Measurements from ENCODE around the gene RFK. TPM values are rescaled to one million over a fixed set of nuclear protein-coding genes. Genes with fewer than 3 reads are reported as not detected.

Gene RFK
- total and polyA plus RNA-seq, 9 of the 15 experiments (the other 6 are each of a cell fraction or from before 2014, with no cell fraction given): 3.8 to 51.1 (median 14.8) TPM

DNA sequence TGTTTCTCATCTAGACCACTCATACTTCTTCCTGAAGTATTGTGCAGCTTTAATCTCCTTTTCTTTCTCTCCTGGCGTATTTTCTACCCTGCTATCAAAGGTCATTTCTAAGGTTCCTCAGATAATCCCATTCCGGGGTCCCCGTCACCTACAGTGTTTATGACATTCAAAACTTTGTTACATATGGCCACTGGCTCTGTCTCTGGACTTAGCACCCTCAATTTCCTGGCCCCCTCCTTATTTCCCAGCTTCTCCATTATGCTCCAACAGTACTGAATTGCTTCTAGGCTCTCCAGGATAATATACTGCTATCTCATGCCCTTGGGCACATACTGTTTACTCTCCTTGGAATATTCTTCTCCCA, 31.2 kb downstream of the RFK start:
- no peaks in the 10 kb centered on the region for H3K9me3 ChIP-seq (replicated peaks; ENCODE audit: control insufficient read depth, insufficient read depth, low read depth, low read length)
- in situ Hi-C loops (cut with MboI): no loop called here
- no peaks in the 10 kb centered on the region for H3K79me2 ChIP-seq (ENCODE audit: control insufficient read depth, insufficient read depth, low read length)
- FAIRE-seq (no peak), DNase-seq (ENCODE audit: extremely low read depth in 1 of 4, low spot score in 3 of 4) (no peak), ATAC-seq (no peak; the same call in 2 of the 3 replicates)
- no peaks in the 10 kb centered on the region; the same call in 2 of the 3 replicates for H3K36me3 ChIP-seq (ENCODE audit: control insufficient read depth, insufficient read depth, low read length)
- no TSS peak for BruUV-seq (replicated peaks)
- no peaks in the 10 kb centered on the region for H3K27me3 ChIP-seq (ENCODE audit: control insufficient read depth in 2 of 2, insufficient read depth in 2 of 2, low read length in 2 of 2)
- H3K4me2 ChIP-seq (ENCODE audit: insufficient read depth, low read length): peak overlapping the region; percentile 3
- CTCF ChIA-PET (ENCODE audit: low intra/inter-chr PET ratio): no interaction called here
- no peak overlapping the region for H3K9ac ChIP-seq (ENCODE audit: insufficient read depth in 1 of 2, low read depth in 2 of 2, low read length in 2 of 2)
- no peaks in the 10 kb centered on the region for H4K20me1 ChIP-seq (replicated peaks; ENCODE audit: control insufficient read depth, insufficient read depth, low read length)
- H3K4me1 ChIP-seq (replicated peaks in 1 of 2; ENCODE audit: control insufficient read depth in 2 of 2, insufficient read depth in 2 of 2, low read length in 2 of 2): peaks cover 6 to 38% of the 10 kb centered on the region in 2 experiments; a peak in 3 of 5 replicates
- no peak overlapping the region for H3K4me3 ChIP-seq
- POLR2A ChIA-PET: interaction anchor here (1.2 kb wide), 1 partner anchor 10 kb away, joined by 3 read pairs; no protein-coding TSS in a partner anchor
- TF ChIP-seq NR2C2 (CRISPR knock-in tag; IDR thresholded peaks at IDR 0.05) (no peak), NR2C2 (tag; IDR thresholded peaks at IDR 0.05) (peak; percentile 11), CBX3 (IDR thresholded peaks at IDR 0.05; ENCODE audit: borderline replicate concordance in 1 of 2, low read length in 2 of 2) (no peak), ATF1 (CRISPR knock-in tag; IDR thresholded peaks at IDR 0.05) (no peak), ATF1 (tag; IDR thresholded peaks at IDR 0.05) (0 out of 2 replicates have a peak, but pooled peaks have one; percentile 8)
- intact Hi-C loops (cut with micrococcal nuclease): loop anchor here (10.0 kb wide), 1 partner anchor 52 kb away; no protein-coding TSS in a partner anchor
- peak overlapping the region; percentile 5; the same call in 2 of the 3 replicates for H3K27ac ChIP-seq (ENCODE audit: extremely low read depth, low read depth, low read length)
- H3K9me1 ChIP-seq (ENCODE audit: control insufficient read depth, insufficient read depth, low read length): no peaks in the 10 kb centered on the region
- WGBS (ENCODE audit: insufficient coverage, low coverage, missing lambda C conversion rate): 0% methylated on average over 3 of the region's 3 CpGs
- H2AFZ ChIP-seq (ENCODE audit: low read depth, low read length): no peak overlapping the region
